Effector memory CD8-positive, alpha-beta T cell (primary cell): Measurements from ENCODE around the gene CEP112.
A peak's percentile ranks its signal among the peaks of the same experiment; 100 is the strongest.

Source experiments
- ATAC-seq: fragments of 150-1000 bp; cut with Tn5 transposase; replicated peaks from 2 replicates; pipeline ENCODE4 v1.10.0; 2021; ENCODE audit warnings: mild to moderate bottlenecking, moderate library complexity
- DNase-seq, 3 experiments: peaks; one replicate each; pipeline ENCODE4 v3.0.0; 2021
- H3K27ac Mint-ChIP-seq, 2 donors: one replicate each; pipeline ENCODE4 v1.8.0; 2022; ENCODE audit warnings: mild to moderate bottlenecking in 2 of 2, mixed read lengths in 2 of 2, moderate library complexity in 2 of 2
- H3K27me3 Mint-ChIP-seq, 2 donors: one replicate each; pipeline ENCODE4 v1.8.0; 2022; ENCODE audit warnings: mixed read lengths in 2 of 2
- H3K36me3 Mint-ChIP-seq: one replicate; pipeline ENCODE4 v1.8.0; 2022; ENCODE audit warnings: mild to moderate bottlenecking, moderate library complexity, mixed read lengths; ENCODE audit not compliant: insufficient read depth
- H3K4me1 Mint-ChIP-seq, 2 donors: one replicate each; pipeline ENCODE4 v1.8.0; 2022; ENCODE audit warnings: low read depth in 2 of 2, mixed read lengths in 2 of 2
- H3K4me3 Mint-ChIP-seq, 2 donors: one replicate each; pipeline ENCODE4 v1.8.0; 2022; ENCODE audit warnings: mild to moderate bottlenecking in 2 of 2, mixed read lengths in 2 of 2, moderate library complexity in 2 of 2
- H3K9me3 Mint-ChIP-seq, 2 donors: one replicate each; pipeline ENCODE4 v1.8.0; 2022; ENCODE audit warnings: mixed read lengths in 2 of 2

CEP112 gene

DNA sequence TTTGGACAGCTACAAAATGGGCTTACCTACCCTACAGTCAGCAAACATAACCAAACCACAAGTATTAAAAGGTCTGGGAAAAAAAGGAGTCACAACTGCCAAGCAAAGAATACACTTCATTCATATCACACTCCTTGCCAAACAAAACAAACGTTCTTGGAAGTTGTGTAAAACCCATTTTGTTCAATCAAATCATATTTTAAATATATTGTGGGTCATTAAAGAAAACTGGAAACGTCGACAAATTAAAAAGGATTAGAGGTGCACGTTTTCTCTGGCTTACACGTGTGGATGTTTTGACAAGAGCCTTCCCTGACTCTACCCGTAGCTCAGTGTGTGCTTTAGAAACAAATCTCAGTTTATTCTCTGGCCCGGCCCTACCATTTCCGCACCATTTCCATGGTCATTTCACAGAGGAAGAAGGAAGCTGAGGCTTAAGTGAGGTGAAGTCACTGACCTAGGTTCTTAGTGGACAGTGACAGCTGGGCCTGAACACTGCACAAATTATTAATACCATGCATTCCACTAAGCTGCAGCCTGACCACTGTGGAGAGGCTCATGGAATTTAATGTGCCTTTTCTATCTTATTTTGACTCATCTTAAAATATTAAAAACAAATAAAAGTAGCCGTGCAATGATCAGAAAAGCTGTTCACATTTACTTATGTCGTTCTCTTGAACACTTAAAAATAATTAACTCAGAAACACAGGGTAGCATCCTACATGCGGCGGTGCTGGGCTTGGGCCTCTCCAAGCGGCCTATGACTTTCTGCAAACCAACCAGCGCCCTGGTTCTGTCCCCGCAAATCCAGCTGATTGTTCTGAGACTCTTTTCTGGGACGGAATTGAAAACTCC is 968 bp downstream of the CEP112 start:
- DNase-seq (no peak), ATAC-seq (no peak)
- Mint-ChIP-seq H3K36me3 (peaks cover 20% of the 10 kb centered on the region), H3K4me1 (peaks cover 4 to 14% of the 10 kb centered on the region in 2 donors), H3K9me3 (no peaks in the 10 kb centered on the region), H3K4me3 (peak overlapping the region; percentile 75 to 80), H3K27ac (peak overlapping the region; percentile 93 to 97), H3K27me3 (no peaks in the 10 kb centered on the region)

DNA sequence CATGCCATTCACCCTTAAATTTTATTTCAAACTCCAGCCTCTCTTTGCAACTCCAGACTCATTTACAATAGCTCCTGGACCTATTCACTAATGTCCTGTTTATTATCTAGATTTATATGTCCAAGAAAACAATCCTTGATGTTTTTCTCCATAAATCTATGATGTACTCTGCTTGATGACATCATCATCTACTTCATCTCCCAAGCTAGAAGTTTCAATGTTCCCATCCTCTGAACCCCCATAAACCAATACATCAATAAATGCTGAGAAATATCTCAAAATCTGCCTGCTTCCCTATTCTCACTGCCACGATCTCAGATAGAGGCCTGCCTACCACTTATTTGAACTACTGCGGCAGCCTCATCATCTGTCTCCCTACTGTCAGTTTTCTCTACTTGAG is 4.2 kb downstream of the CEP112 start:
- Mint-ChIP-seq H3K27me3 (no peaks in the 10 kb centered on the region), H3K27ac (no peak overlapping the region), H3K4me3 (no peak overlapping the region), H3K4me1 (peaks cover 4 to 14% of the 10 kb centered on the region in 2 donors), H3K36me3 (peaks cover 21% of the 10 kb centered on the region), H3K9me3 (no peaks in the 10 kb centered on the region)
- no peak for DNase-seq
- ATAC-seq, result no peak

DNA sequence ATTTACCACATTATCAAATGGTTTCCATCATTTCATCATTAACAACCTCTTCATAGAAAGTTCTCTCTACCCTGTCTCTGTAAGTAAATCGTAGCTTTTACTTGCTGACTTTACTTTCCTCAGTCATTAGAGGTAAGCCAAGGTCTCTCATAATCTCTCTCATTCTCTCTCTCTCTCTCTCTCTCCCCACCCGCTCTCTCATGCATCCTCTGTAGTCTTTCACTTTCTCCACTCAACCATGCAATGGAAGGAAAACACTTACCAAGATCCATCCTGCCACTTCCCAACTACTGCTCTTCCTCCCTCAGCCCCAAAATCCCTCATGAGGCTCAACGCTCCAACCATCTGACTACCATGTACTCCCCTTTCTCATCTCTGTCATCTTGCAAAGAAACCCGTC is 6.1 kb downstream of the CEP112 start:
- no peak for ATAC-seq
- H3K27ac Mint-ChIP-seq, result no peak overlapping the region
- H3K27me3 Mint-ChIP-seq, result no peaks in the 10 kb centered on the region
- DNase-seq, result no peak
- H3K9me3 Mint-ChIP-seq, result no peaks in the 10 kb centered on the region
- peaks cover 10% of the 10 kb centered on the region for H3K36me3 Mint-ChIP-seq
- no peak overlapping the region for H3K4me3 Mint-ChIP-seq
- peaks cover 0 to 1% of the 10 kb centered on the region in 2 donors for H3K4me1 Mint-ChIP-seq

DNA sequence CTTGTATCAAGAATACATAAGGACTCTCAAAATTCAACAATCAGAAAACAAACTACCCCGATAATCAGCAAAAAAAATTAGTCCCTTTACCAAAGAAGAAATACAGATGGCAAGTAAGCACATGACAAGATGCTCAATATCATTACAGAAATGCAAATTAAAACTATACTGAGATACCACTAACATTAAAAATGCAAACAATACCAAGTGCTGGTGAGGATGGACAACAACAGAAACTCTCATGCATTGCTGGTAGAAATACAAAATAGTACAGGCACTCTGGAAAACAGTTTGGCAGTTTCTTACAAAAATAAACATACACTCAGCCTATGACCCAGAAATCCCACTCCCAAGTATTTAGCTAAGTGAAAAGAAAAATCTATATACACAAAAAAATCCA is 7.5 kb downstream of the CEP112 start:
- peaks cover 8% of the 10 kb centered on the region for H3K36me3 Mint-ChIP-seq
- no peak overlapping the region for H3K27ac Mint-ChIP-seq
- H3K4me3 Mint-ChIP-seq, result no peak overlapping the region
- ATAC-seq (no peak), DNase-seq (no peak)
- H3K27me3 Mint-ChIP-seq, result no peaks in the 10 kb centered on the region
- H3K4me1 Mint-ChIP-seq, result no peaks in the 10 kb centered on the region
- no peaks in the 10 kb centered on the region for H3K9me3 Mint-ChIP-seq

DNA sequence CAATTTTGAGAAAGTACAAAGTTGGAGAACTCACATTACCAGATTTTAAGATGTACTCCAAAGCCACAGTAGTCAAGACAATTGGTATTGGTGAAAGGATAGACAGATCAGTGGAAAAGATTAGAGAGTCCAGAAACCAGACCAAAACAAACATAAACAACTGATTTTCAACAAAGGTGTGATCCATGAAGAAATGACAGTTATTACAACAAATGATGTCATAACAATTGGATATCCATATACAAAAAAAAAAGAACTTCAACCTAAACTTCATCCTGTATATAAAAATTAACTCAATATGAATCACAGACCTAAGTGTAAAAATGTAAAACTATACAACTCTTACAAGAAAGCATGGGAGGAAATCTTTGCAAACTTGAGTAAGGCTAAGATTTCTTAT is 8.4 kb downstream of the CEP112 start:
- ATAC-seq (no peak), DNase-seq (no peak)
- no peaks in the 10 kb centered on the region for H3K27me3 Mint-ChIP-seq
- no peaks in the 10 kb centered on the region for H3K4me1 Mint-ChIP-seq
- H3K9me3 Mint-ChIP-seq, result no peaks in the 10 kb centered on the region
- no peak overlapping the region for H3K27ac Mint-ChIP-seq
- peaks cover 8% of the 10 kb centered on the region for H3K36me3 Mint-ChIP-seq
- no peak overlapping the region for H3K4me3 Mint-ChIP-seq

DNA sequence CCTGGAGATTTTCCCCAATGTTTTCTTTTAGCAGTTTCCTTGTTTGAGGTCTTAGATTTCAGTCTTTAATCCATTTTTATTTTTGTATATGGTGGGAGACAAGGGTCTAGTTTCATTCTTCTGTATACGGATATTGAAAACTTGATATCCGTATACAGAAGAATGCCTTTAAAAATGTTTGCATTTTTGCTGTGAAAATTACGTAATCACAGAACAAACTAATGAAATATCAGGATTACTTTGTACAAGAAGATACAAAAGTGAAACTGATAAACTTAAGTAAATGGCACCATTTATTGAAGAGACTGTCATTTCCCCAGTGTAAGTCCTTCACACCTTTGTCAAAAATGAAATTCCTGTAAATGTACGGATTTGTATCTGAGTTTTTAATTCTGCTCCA is 13.3 kb downstream of the CEP112 start:
- ATAC-seq, result no peak
- H3K36me3 Mint-ChIP-seq, result peaks cover 10% of the 10 kb centered on the region
- H3K4me1 Mint-ChIP-seq, result no peaks in the 10 kb centered on the region
- DNase-seq, result no peak
- H3K27ac Mint-ChIP-seq, result no peak overlapping the region
- no peaks in the 10 kb centered on the region for H3K9me3 Mint-ChIP-seq
- H3K27me3 Mint-ChIP-seq, result no peaks in the 10 kb centered on the region
- no peak overlapping the region for H3K4me3 Mint-ChIP-seq

DNA sequence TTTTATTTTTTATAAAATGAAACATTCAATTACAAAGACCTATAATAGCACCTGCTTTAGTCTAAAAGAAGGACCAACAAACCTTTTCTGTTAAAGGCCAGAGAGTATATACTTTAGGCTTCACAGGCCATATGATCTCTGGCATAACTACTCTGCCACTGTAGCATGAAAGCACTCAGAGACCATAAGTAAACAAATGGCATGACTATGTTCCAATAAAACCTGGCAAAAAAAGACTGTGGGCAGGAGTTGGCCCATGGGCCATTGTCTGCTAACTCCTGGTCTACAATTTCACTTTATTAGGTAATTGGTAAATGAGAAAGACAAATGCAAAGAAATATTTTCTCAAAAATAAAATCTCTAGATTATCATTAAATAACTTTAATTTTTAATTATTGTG is 14.9 kb downstream of the CEP112 start:
- peaks cover 6% of the 10 kb centered on the region for H3K36me3 Mint-ChIP-seq
- H3K4me1 Mint-ChIP-seq, result no peaks in the 10 kb centered on the region
- no peak overlapping the region for H3K4me3 Mint-ChIP-seq
- no peak overlapping the region for H3K27ac Mint-ChIP-seq
- H3K27me3 Mint-ChIP-seq, result no peaks in the 10 kb centered on the region
- DNase-seq (no peak), ATAC-seq (no peak)
- H3K9me3 Mint-ChIP-seq, result no peaks in the 10 kb centered on the region

DNA sequence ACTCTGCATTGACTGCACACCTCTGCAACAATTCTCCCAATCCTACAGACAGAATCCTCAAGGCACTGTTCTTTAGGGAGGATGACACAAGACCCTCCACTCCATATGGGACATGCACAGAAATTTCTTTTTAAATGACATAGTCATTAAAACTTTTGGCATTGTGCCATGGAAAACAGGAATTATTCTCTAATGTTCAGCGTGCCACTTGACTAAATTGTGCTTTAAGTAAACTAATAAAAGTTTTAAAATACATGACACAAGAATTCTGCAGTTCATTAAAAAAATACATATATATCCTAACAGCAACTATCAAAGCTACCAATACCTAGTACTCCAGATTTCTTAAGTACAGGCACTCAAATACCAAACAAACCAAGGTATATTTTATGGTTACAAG is 16.0 kb downstream of the CEP112 start:
- DNase-seq (no peak), ATAC-seq (no peak)
- Mint-ChIP-seq H3K4me3 (no peak overlapping the region), H3K4me1 (no peaks in the 10 kb centered on the region), H3K27ac (no peak overlapping the region), H3K9me3 (no peaks in the 10 kb centered on the region), H3K36me3 (peaks cover 3% of the 10 kb centered on the region), H3K27me3 (no peaks in the 10 kb centered on the region)

DNA sequence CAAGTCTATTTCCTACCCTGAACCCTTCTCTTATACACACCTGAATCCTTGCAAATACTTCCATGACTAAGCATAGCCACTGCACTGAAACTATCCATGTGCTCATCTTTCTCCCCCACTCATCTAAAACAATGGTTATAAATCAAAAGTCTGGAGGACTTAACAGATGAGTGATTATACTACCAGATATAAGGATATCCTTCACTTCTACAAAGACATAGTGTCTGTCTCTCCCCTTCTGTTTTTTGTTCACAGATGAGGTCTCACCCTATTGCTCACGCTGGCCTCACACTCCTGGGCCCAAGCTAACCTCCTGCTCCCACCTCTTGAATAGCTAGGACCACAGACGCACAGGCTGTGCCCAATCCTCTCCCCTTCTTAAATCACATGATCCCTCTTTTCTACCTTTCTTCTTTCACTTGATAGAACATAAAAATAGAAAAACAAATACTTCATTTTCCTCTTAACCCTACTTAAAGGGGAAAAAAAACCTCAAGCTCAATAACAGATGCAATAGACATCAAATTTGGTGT is 19.2 kb downstream of the CEP112 start:
- ATAC-seq, result no peak
- DNase-seq, result no peak
- no peaks in the 10 kb centered on the region for H3K27me3 Mint-ChIP-seq
- H3K9me3 Mint-ChIP-seq, result no peaks in the 10 kb centered on the region
- H3K4me3 Mint-ChIP-seq, result no peak overlapping the region
- H3K36me3 Mint-ChIP-seq, result peaks cover 3% of the 10 kb centered on the region
- no peaks in the 10 kb centered on the region for H3K4me1 Mint-ChIP-seq
- H3K27ac Mint-ChIP-seq, result no peak overlapping the region

DNA sequence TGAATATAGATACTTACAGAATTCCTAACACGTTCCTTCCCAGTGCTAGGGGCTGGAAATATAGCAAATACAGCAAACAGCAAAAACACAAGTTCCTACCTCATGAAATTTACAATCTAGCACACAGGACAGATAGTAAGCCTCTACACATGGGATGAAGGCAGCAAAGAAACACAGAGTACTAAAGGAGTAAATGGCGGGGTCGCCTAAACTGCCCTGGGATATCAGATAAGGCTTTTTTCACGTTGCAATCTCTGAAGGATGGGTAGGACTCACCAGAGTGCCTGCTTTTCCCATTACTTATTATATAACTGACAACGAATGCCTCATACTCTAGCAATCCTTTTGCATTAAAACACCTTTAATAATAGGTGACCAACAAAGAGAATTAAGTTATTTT is 19.8 kb downstream of the CEP112 start:
- no peak for DNase-seq
- Mint-ChIP-seq H3K4me1 (no peaks in the 10 kb centered on the region), H3K4me3 (no peak overlapping the region), H3K9me3 (no peaks in the 10 kb centered on the region), H3K27ac (no peak overlapping the region), H3K36me3 (peaks cover 3% of the 10 kb centered on the region), H3K27me3 (no peaks in the 10 kb centered on the region)
- no peak for ATAC-seq

DNA sequence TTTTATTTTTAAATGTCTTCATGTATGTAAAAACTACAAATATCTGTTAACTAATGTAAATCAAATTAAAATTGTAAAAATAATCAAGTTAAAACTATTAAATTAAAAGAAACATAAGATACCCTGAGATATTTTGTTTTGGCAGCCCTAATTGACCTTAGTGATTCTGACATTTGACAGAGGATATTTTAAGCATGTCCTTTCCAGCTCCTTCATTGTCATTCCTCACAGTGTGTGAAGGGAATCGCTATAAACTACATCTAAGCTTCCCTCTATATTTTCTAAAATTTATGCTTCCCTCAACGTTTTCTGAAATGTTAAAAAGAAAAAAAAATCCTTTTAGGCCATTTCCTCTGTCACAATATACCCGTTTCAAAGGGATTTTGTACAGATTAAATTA is 20.2 kb downstream of the CEP112 start:
- H3K27me3 Mint-ChIP-seq, result no peaks in the 10 kb centered on the region
- no peaks in the 10 kb centered on the region for H3K9me3 Mint-ChIP-seq
- DNase-seq, result no peak
- no peak overlapping the region for H3K4me3 Mint-ChIP-seq
- no peaks in the 10 kb centered on the region for H3K4me1 Mint-ChIP-seq
- H3K27ac Mint-ChIP-seq, result no peak overlapping the region
- H3K36me3 Mint-ChIP-seq, result peaks cover 3% of the 10 kb centered on the region
- no peak for ATAC-seq

DNA sequence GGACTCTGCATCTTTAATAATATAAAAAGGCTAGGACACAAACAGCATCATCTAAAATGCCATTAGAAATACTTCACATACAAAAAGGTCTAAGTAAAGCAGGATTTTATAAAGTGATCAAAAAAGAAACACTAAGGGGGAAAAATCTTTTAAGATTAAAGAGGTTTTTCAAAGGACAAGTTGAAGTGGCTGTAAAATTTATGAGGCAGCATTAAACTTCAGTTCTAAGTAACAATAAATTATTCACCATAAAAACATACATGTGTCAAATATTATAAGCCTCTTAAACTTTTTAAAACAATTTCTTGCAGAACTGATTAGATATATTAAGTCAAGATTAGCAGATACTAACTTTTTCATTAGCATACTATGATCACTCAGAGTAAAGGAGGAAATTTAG is 20.8 kb downstream of the CEP112 start:
- no peaks in the 10 kb centered on the region for H3K27me3 Mint-ChIP-seq
- no peaks in the 10 kb centered on the region for H3K9me3 Mint-ChIP-seq
- peaks cover 3% of the 10 kb centered on the region for H3K36me3 Mint-ChIP-seq
- DNase-seq, result no peak
- H3K4me3 Mint-ChIP-seq, result no peak overlapping the region
- no peak overlapping the region for H3K27ac Mint-ChIP-seq
- no peak for ATAC-seq
- no peaks in the 10 kb centered on the region for H3K4me1 Mint-ChIP-seq

DNA sequence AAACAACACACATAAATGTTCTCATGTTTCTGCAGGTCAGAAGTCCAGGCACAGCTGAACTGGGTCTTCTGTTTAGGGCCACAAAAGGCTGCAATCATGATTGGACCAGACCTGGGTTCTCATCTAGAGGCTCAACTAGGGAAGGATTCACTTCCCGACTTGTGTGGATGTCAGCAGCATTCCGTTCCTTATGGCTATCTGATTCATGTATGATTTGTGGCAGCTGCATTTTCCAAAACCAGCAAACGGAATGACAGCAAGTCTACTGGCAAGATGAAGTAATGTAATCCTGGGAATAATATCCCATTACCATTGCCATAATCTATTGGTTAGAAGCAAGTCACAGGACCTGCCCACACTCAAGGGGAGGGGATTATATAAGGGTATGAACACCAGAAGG is 22.1 kb downstream of the CEP112 start:
- no peaks in the 10 kb centered on the region for H3K9me3 Mint-ChIP-seq
- H3K27me3 Mint-ChIP-seq, result no peaks in the 10 kb centered on the region
- no peaks in the 10 kb centered on the region for H3K4me1 Mint-ChIP-seq
- peaks cover 3% of the 10 kb centered on the region for H3K36me3 Mint-ChIP-seq
- no peak for ATAC-seq
- H3K4me3 Mint-ChIP-seq, result no peak overlapping the region
- DNase-seq, result no peak
- no peak overlapping the region for H3K27ac Mint-ChIP-seq

DNA sequence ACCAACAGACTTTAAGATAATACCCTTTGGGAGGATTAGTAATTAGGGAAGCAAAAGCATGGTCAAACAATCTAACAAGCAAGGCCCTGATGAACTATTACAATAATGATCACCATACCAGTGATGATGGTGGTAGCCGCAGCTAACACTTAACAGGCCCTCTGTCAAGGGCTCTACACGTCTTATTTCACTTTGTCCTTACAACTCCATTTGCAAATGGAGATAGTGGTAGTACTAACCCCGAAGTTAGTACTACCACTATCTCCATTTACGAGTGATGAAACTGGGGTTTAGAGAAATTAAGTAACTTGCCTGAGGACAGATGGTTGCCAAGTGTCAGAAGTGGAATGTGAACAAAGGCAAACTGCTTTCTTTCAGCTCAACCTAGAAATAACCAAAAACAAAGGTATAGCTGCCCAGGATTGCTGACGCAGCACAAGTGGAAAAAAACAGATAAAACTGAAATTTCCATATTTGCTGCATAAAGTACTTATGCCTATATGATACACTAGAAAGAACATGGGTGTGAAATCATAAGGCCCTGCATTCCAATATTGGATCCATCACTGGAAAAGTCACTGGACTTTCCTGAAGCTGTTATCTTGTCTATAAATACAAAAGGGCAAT is 24.6 kb downstream of the CEP112 start:
- ATAC-seq, result no peak
- Mint-ChIP-seq H3K27me3 (no peaks in the 10 kb centered on the region), H3K4me3 (no peak overlapping the region), H3K27ac (no peak overlapping the region), H3K9me3 (no peaks in the 10 kb centered on the region), H3K4me1 (no peaks in the 10 kb centered on the region), H3K36me3 (no peaks in the 10 kb centered on the region)
- DNase-seq, result no peak
